ENCODE data around the gene SDR42E1.

The SDR42E1 gene, protein sequence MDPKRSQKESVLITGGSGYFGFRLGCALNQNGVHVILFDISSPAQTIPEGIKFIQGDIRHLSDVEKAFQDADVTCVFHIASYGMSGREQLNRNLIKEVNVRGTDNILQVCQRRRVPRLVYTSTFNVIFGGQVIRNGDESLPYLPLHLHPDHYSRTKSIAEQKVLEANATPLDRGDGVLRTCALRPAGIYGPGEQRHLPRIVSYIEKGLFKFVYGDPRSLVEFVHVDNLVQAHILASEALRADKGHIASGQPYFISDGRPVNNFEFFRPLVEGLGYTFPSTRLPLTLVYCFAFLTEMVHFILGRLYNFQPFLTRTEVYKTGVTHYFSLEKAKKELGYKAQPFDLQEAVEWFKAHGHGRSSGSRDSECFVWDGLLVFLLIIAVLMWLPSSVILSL

DNA sequence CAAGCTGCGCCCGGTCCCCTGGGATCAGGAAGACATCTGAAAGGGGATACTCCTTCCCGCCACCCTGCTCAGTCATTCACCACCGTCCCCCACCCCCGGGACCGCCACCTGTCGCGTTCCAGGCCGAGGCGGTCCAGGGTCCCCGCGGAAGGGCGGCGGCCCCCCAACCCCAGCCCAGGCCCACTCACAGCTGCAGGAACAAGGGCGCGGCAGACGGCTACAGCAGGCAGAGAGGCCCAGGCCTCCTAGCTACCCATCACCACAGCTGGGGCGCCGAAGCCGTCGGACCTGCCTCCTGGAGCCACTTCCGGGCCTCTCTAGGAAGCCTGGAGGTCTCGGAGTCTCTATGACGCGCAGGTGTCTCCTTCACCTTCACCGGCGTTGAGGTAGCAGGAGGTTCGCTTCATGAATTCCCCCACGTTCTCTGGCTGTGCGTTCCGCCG, at the start of gene SDR42E1:
Gene SDR42E1, minus strand, starts transcription at position 272 of the 443 bp plus-strand sequence. CDS start 10,612 bp downstream, outside the sequence.
- DNase-seq (ENCODE audit: low read depth), result peak; percentile 86
- H3K4me3 ChIP-seq (ENCODE audit: low read length), result peak within 1 kb of the TSS; percentile 75
- TF ChIP-seq, protein P1, sequence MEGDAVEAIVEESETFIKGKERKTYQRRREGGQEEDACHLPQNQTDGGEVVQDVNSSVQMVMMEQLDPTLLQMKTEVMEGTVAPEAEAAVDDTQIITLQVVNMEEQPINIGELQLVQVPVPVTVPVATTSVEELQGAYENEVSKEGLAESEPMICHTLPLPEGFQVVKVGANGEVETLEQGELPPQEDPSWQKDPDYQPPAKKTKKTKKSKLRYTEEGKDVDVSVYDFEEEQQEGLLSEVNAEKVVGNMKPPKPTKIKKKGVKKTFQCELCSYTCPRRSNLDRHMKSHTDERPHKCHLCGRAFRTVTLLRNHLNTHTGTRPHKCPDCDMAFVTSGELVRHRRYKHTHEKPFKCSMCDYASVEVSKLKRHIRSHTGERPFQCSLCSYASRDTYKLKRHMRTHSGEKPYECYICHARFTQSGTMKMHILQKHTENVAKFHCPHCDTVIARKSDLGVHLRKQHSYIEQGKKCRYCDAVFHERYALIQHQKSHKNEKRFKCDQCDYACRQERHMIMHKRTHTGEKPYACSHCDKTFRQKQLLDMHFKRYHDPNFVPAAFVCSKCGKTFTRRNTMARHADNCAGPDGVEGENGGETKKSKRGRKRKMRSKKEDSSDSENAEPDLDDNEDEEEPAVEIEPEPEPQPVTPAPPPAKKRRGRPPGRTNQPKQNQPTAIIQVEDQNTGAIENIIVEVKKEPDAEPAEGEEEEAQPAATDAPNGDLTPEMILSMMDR (IDR thresholded peaks at IDR 0.05; ENCODE audit: insufficient read depth, low read depth, low read length, missing control alignments), result no peak

DNA sequence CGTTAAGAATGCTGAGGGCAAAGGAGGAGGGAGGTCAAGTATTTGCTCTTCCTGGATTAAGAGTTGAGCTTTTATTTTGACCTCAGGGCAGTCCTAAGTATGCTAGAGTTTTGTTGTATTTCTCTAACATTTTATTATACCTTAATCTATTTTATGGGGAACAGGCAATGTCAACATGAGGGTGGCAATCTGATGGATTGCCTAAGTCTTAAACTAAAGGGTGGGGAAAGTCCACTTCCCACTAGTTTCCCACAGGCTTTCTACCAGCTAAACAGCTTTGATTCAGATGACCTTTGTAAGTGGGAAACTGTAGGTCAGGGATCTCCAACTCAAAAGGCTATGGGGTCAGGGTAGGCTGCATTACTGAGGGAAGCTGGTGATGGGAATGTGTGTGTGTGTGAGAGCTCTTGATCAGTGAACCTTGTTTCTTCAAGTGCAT, 48.7 kb upstream of the SDR42E1 start:
- TF ChIP-seq, protein P1 (IDR thresholded peaks at IDR 0.05; ENCODE audit: insufficient read depth, low read depth, low read length, missing control alignments), result no peak
- no peak for DNase-seq (ENCODE audit: low read depth)

DNA sequence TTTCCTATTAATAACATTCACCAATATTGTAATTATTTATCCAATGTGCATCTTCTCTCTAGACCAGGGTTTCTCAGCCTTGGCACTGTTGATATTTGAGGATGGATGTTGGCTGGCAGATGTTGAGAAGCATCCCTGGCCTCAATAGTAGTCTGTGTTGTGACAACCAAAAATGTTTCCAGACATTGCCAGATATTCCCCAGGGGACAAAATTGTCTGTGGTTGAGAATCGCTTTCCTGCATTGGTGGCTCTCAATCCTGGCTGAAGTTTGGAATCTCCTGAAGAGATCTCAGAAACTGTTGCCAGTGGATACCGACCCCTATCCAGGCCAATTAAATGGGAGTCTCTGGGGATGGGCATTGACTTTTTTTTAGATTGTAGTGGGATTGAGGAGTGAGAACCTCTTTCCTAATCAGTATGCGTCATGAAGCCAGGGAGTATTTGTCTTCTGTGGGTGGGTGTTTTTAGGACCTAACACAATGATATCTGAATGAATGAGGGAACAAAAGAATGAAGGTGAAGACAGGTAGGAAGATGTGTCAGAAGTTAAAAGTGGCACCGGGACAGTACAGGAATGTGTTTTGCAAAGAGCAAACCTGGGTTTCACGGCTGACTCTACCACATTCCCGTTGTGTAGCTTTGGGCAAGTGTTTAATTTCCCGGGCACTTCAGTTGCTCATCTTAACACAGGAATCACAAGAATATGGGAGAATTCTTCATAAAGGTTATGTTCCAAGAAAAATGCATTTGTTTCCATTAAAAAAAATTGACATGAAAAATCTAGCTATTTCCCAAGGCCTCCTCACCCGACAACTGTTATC, 48.1 kb upstream of the SDR42E1 start:
- H3K4me3 ChIP-seq (ENCODE audit: low read length), result no peak overlapping the region
- peak; percentile 48 for DNase-seq (ENCODE audit: low read depth)
- TF ChIP-seq, protein P1 (IDR thresholded peaks at IDR 0.05; ENCODE audit: insufficient read depth, low read depth, low read length, missing control alignments), result no peak

More for the DNA sequence above, 48.7 kb upstream of the SDR42E1 start:
- no peak overlapping the region for H3K4me3 ChIP-seq (ENCODE audit: low read length)

DNA sequence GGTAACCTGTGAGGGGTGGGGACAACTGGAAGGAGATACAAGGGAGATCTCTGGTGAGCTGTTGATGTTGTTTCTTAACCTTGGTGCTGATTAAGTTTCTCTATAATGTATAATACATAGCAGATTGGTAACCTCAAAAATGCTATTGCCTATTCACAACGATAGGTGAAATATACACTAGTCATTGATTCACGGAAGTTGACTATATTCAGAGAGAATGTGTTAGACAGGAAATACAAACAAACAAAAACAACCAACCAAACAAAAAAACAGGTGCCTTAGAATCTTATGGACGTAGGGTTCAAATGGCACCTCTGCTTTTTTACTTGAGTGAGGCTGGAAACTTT, 45.3 kb upstream of the SDR42E1 start:
- H3K4me3 ChIP-seq (ENCODE audit: low read length), result no peak overlapping the region
- DNase-seq (ENCODE audit: low read depth), result peak; percentile 52
- TF ChIP-seq, protein P1 (IDR thresholded peaks at IDR 0.05; ENCODE audit: insufficient read depth, low read depth, low read length, missing control alignments), result no peak

DNA sequence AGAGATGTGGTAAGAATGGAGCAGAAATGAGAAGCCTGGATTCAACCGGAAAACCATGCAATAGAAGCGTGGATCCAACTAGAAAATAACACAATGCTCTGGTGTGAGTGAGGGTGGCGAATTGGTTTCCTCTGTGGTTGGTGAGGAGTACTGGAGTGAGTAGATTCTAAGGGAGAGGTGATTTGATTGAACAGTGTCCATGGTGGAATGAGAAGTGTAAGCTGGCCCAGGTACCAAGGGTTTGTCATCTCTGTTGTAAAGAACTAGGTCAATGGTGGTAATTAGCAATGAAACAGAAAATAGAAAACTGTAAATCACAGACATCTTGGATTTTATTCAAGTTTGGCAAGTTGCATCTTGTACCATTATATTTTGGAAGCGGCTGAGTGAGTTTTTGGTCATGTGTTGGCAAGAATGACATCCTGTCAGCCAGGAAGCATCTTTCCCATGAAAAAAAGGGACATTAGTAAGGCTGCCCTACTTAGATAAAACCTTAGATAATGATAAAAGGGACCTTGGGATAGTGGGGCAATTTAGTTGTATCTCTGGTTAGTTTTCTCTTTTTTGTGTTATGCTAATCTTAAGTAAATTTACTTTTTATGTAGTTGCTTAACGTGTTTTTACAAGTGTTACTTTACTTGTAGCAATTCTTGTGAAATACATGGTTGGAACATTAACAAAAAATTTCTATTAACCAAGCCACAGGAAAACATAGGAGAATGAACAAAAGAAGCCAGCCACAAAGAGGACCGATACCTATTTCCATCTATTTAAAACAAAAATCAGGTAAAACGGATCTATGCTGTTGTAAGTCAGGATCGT, 44.7 kb upstream of the SDR42E1 start:
- TF ChIP-seq, protein P1 (IDR thresholded peaks at IDR 0.05; ENCODE audit: insufficient read depth, low read depth, low read length, missing control alignments), result no peak
- no peak overlapping the region for H3K4me3 ChIP-seq (ENCODE audit: low read length)
- peak; percentile 88 for DNase-seq (ENCODE audit: low read depth)

DNA sequence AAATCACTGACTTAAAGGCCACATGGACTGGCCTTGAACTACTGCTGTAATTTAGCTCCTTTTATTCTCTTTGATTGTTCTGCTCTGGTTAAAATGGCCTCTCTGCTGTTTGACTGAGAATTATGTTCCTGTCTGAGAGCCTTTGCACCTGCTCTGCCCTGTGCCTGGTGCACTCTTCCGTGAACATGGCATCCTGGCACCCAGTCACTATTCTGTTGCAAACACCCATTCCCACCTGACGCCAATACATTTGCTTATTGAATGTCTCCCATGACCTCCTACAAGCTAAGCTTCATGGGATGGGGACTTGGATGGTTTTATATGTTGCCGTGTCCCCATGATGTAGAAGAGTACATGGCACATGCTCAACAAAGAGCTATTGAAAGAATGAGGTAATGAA, 43.8 kb upstream of the SDR42E1 start:
- TF ChIP-seq, protein P1 (IDR thresholded peaks at IDR 0.05; ENCODE audit: insufficient read depth, low read depth, low read length, missing control alignments), result no peak
- no peak for DNase-seq (ENCODE audit: low read depth)
- H3K4me3 ChIP-seq (ENCODE audit: low read length), result no peak overlapping the region
